ENCODE data around the gene EPHA2.

The EPHA2 gene

DNA sequence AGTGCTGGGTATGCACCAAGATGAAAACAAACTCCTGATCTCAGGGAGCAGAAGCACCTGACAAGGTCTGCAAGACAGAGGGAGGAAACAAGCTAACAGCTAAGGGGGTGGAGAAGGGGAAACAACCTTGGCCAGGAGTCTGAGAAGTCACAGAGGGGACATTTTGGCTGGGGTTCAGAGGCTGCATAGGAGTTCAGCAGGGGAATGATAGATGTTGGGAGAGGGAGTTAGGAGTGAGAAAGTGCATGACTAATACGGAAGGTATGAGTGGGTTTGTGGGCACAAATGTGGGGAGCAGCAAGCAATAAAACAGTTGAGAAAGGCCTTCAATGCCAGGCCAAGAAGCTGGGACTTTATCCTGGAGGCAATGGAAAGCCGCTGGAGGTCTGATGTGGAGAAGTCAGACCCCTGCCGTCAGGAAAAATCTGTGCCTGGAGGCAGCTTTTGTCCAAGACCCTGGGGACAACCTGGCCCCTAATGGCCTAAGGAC is 16.4 kb downstream of the EPHA2 start:
- TF ChIP-seq ZNF565 (CRISPR knock-in tag; conservative IDR thresholded peaks at IDR 0.05; ENCODE audit: low read depth) (no peak), CREB5 (CRISPR knock-in tag; IDR thresholded peaks at IDR 0.05; ENCODE audit: low read depth) (no peak), TOX (CRISPR knock-in tag; IDR thresholded peaks at IDR 0.05; ENCODE audit: borderline replicate concordance) (0 out of 2 replicates have a peak, but pooled peaks have one; percentile 38), ZFP3 (CRISPR knock-in tag; IDR thresholded peaks at IDR 0.05) (peak; percentile 100), ZNF8 (CRISPR knock-in tag; IDR thresholded peaks at IDR 0.05) (no peak)
- ATAC-seq, result peak; percentile 63

GRCh38 chr1:16138772-16139221 is 17.1 kb downstream of the EPHA2 start:
- ATAC-seq, result peak; percentile 3; the same call in 2 of the 3 replicates
- TF ChIP-seq CSRNP3 (CRISPR knock-in tag; IDR thresholded peaks at IDR 0.05) (no peak), POU6F1 (CRISPR knock-in tag; IDR thresholded peaks at IDR 0.05; ENCODE audit: borderline replicate concordance, low read depth) (no peak), BACH2 (CRISPR knock-in tag; IDR thresholded peaks at IDR 0.05; ENCODE audit: borderline replicate concordance) (no peak), ZC3H10 (CRISPR knock-in tag; IDR thresholded peaks at IDR 0.05) (no peak), CSDC2 (CRISPR knock-in tag; IDR thresholded peaks at IDR 0.05) (no peak), ISL1 (CRISPR knock-in tag; IDR thresholded peaks at IDR 0.05) (no peak)

GRCh38 chr1:16137890-16138467 is 17.9 kb downstream of the EPHA2 start:
- ATAC-seq, result no peak
- TF ChIP-seq ZNF565 (CRISPR knock-in tag; conservative IDR thresholded peaks at IDR 0.05; ENCODE audit: low read depth) (no peak), CSDC2 (CRISPR knock-in tag; IDR thresholded peaks at IDR 0.05) (no peak), GLIS3 (CRISPR knock-in tag; IDR thresholded peaks at IDR 0.05) (no peak), ZFP30 (CRISPR knock-in tag; IDR thresholded peaks at IDR 0.05) (no peak), OSR1 (CRISPR knock-in tag; IDR thresholded peaks at IDR 0.05) (no peak), ARNTL (CRISPR knock-in tag; IDR thresholded peaks at IDR 0.05; ENCODE audit: borderline replicate concordance, low read depth) (no peak), TCF4 (CRISPR knock-in tag; IDR thresholded peaks at IDR 0.05; ENCODE audit: borderline replicate concordance) (no peak), ISL1 (CRISPR knock-in tag; IDR thresholded peaks at IDR 0.05) (no peak), POU6F1 (CRISPR knock-in tag; IDR thresholded peaks at IDR 0.05; ENCODE audit: borderline replicate concordance, low read depth) (no peak)

GRCh38 chr1:16135501-16135900 is 20.4 kb downstream of the EPHA2 start:
- no peak for ATAC-seq
- TF ChIP-seq ARNTL (CRISPR knock-in tag; IDR thresholded peaks at IDR 0.05; ENCODE audit: borderline replicate concordance, low read depth), result no peak
- TF ChIP-seq ZC3H10 (CRISPR knock-in tag; IDR thresholded peaks at IDR 0.05), result no peak
- no peak for TF ChIP-seq SNAI2 (CRISPR knock-in tag; IDR thresholded peaks at IDR 0.05)
- TF ChIP-seq GLIS3 (CRISPR knock-in tag; IDR thresholded peaks at IDR 0.05), result no peak
- TF ChIP-seq, protein P1, sequence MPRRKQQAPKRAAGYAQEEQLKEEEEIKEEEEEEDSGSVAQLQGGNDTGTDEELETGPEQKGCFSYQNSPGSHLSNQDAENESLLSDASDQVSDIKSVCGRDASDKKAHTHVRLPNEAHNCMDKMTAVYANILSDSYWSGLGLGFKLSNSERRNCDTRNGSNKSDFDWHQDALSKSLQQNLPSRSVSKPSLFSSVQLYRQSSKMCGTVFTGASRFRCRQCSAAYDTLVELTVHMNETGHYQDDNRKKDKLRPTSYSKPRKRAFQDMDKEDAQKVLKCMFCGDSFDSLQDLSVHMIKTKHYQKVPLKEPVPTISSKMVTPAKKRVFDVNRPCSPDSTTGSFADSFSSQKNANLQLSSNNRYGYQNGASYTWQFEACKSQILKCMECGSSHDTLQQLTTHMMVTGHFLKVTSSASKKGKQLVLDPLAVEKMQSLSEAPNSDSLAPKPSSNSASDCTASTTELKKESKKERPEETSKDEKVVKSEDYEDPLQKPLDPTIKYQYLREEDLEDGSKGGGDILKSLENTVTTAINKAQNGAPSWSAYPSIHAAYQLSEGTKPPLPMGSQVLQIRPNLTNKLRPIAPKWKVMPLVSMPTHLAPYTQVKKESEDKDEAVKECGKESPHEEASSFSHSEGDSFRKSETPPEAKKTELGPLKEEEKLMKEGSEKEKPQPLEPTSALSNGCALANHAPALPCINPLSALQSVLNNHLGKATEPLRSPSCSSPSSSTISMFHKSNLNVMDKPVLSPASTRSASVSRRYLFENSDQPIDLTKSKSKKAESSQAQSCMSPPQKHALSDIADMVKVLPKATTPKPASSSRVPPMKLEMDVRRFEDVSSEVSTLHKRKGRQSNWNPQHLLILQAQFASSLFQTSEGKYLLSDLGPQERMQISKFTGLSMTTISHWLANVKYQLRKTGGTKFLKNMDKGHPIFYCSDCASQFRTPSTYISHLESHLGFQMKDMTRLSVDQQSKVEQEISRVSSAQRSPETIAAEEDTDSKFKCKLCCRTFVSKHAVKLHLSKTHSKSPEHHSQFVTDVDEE (CRISPR knock-in tag; IDR thresholded peaks at IDR 0.05), result no peak
- TF ChIP-seq ZNF565 (CRISPR knock-in tag; conservative IDR thresholded peaks at IDR 0.05; ENCODE audit: low read depth), result no peak
- TF ChIP-seq ZNF70 (CRISPR knock-in tag; IDR thresholded peaks at IDR 0.05), result no peak
- TF ChIP-seq, protein P2, sequence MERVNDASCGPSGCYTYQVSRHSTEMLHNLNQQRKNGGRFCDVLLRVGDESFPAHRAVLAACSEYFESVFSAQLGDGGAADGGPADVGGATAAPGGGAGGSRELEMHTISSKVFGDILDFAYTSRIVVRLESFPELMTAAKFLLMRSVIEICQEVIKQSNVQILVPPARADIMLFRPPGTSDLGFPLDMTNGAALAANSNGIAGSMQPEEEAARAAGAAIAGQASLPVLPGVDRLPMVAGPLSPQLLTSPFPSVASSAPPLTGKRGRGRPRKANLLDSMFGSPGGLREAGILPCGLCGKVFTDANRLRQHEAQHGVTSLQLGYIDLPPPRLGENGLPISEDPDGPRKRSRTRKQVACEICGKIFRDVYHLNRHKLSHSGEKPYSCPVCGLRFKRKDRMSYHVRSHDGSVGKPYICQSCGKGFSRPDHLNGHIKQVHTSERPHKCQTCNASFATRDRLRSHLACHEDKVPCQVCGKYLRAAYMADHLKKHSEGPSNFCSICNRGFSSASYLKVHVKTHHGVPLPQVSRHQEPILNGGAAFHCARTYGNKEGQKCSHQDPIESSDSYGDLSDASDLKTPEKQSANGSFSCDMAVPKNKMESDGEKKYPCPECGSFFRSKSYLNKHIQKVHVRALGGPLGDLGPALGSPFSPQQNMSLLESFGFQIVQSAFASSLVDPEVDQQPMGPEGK (CRISPR knock-in tag; IDR thresholded peaks at IDR 0.05; ENCODE audit: borderline replicate concordance), result no peak
- TF ChIP-seq ZFP30 (CRISPR knock-in tag; IDR thresholded peaks at IDR 0.05), result no peak
- no peak for TF ChIP-seq TCF4 (CRISPR knock-in tag; IDR thresholded peaks at IDR 0.05; ENCODE audit: borderline replicate concordance)
- TF ChIP-seq ISL1 (CRISPR knock-in tag; IDR thresholded peaks at IDR 0.05), result no peak
- TF ChIP-seq OSR1 (CRISPR knock-in tag; IDR thresholded peaks at IDR 0.05), result no peak
- TF ChIP-seq PPARA (CRISPR knock-in tag; IDR thresholded peaks at IDR 0.05; ENCODE audit: borderline replicate concordance), result no peak
- no peak for TF ChIP-seq CSDC2 (CRISPR knock-in tag; IDR thresholded peaks at IDR 0.05)
- TF ChIP-seq BACH2 (CRISPR knock-in tag; IDR thresholded peaks at IDR 0.05; ENCODE audit: borderline replicate concordance), result no peak
- no peak for TF ChIP-seq ZFP3 (CRISPR knock-in tag; IDR thresholded peaks at IDR 0.05)
- TF ChIP-seq ZNF8 (CRISPR knock-in tag; IDR thresholded peaks at IDR 0.05), result no peak
- TF ChIP-seq RARB (CRISPR knock-in tag; IDR thresholded peaks at IDR 0.05), result no peak

Data from SK-N-SH treated with all-trans-retinoic acid at 6 μM for 48 hours (cell line).